Osteocyte (in vitro differentiated cells): ENCODE measurements around the gene TMC6. TPM values are rescaled to one million over a fixed set of nuclear protein-coding genes. Genes with fewer than 3 reads are reported as not detected.

Experiments
- DNase-seq: peaks from one replicate; pipeline ENCODE4 v3.0.0; 2021; ENCODE audit warnings: mixed read lengths; ENCODE audit not compliant: unreplicated experiment; ENCODE audit errors: extremely low spot score
- H3K27ac Mint-ChIP-seq: one replicate; pipeline ENCODE4 v1.8.0; 2021; ENCODE audit warnings: mild to moderate bottlenecking, mixed read lengths; ENCODE audit not compliant: unreplicated experiment
- H3K27me3 Mint-ChIP-seq: one replicate; pipeline ENCODE4 v1.8.0; 2021; ENCODE audit warnings: mixed read lengths; ENCODE audit not compliant: unreplicated experiment
- H3K36me3 Mint-ChIP-seq: one replicate; pipeline ENCODE4 v1.8.0; 2021; ENCODE audit warnings: mixed read lengths; ENCODE audit not compliant: unreplicated experiment
- H3K4me1 Mint-ChIP-seq: one replicate; pipeline ENCODE4 v1.8.0; 2021; ENCODE audit warnings: mixed read lengths; ENCODE audit not compliant: unreplicated experiment
- H3K4me3 Mint-ChIP-seq: one replicate; pipeline ENCODE4 v1.8.0; 2021; ENCODE audit warnings: mild to moderate bottlenecking, moderate library complexity, mixed read lengths; ENCODE audit not compliant: unreplicated experiment
- H3K9me3 Mint-ChIP-seq: one replicate; pipeline ENCODE4 v1.8.0; 2021; ENCODE audit warnings: mixed read lengths; ENCODE audit not compliant: unreplicated experiment
- CTCF ChIP-seq: fragments of 200-600 bp; sonication (generic); IDR thresholded peaks from 2 replicates; pipeline ENCODE4 v1.5.0; 2021; ENCODE audit warnings: antibody characterized with exemption, mild to moderate bottlenecking, moderate library complexity
- total RNA-seq: library from RNA; stranded (reverse); gene quantifications from 2 replicates; pipeline ENCODE4 v1.2.1, GENCODE V29; 2021

The TMC6 gene
- total RNA-seq, 1 donor from 2014 or later: 32.6 TPM

DNA sequence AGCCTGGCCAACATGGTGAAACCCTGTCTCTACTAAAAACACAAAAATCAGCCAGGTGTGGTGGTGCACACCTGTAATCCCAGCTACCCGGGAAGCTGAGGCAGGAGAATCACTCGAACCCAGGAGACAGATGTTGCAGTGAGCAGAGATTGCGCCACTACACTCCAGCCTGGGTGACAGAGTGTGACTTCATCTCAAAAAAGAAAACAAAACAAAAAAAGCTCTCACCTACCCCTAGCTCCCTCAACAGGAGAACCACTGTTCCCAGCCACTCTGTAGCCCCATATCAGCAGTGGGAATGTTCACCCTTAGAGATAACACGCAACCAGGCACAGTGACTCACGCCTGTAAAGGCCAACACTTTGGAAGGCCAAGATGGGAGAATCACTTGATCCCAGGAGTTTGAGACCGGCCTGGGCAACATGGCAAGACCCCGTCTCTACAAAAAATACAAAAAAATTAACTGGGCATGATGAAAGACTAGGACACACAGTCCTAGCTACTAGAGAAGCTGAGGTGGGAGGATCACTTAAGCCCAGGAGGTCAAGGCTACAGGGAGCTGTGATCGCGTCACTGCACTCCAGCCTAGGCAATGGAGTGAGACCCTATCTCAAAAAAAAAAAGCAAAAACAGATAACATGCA, 7.4 kb upstream of the TMC6 start:
- Mint-ChIP-seq H3K4me3 (no peak overlapping the region), H3K27me3 (no peaks in the 10 kb centered on the region), H3K27ac (no peak overlapping the region), H3K4me1 (no peaks in the 10 kb centered on the region), H3K36me3 (no peaks in the 10 kb centered on the region), H3K9me3 (no peaks in the 10 kb centered on the region)
- TF ChIP-seq CTCF: no peak
- no peak for DNase-seq

- peaks cover 9% of the 10 kb centered on the region for H3K4me1 Mint-ChIP-seq
- no peak for DNase-seq
These were observed 6.4 kb upstream of the TMC6 start for GRCh38 chr17:78134899-78135385.

GRCh38 chr17:78133971-78134898, 5.7 kb upstream of the TMC6 start:
- DNase-seq: no peak
- Mint-ChIP-seq H3K4me1 (peaks cover 14% of the 10 kb centered on the region), H3K9me3 (no peaks in the 10 kb centered on the region), H3K27me3 (no peaks in the 10 kb centered on the region), H3K27ac (no peak overlapping the region), H3K4me3 (no peak overlapping the region), H3K36me3 (no peaks in the 10 kb centered on the region)
- TF ChIP-seq CTCF: peak; percentile 50

More at GRCh38 chr17:78134899-78135385, 6.4 kb upstream of the TMC6 start:
- no peak overlapping the region for H3K4me3 Mint-ChIP-seq
- no peak for TF ChIP-seq CTCF
- no peak overlapping the region for H3K27ac Mint-ChIP-seq
- no peaks in the 10 kb centered on the region for H3K27me3 Mint-ChIP-seq
- H3K9me3 Mint-ChIP-seq: no peaks in the 10 kb centered on the region
- H3K36me3 Mint-ChIP-seq: no peaks in the 10 kb centered on the region

- H3K36me3 Mint-ChIP-seq: no peaks in the 10 kb centered on the region
- peaks cover 19% of the 10 kb centered on the region for H3K4me1 Mint-ChIP-seq
- H3K27ac Mint-ChIP-seq: no peak overlapping the region
- peak; percentile 83 for DNase-seq
- H3K4me3 Mint-ChIP-seq: no peak overlapping the region
- H3K27me3 Mint-ChIP-seq: no peaks in the 10 kb centered on the region
- H3K9me3 Mint-ChIP-seq: no peaks in the 10 kb centered on the region
- no peak for TF ChIP-seq CTCF
These were observed 4.8 kb upstream of the TMC6 start for GRCh38 chr17:78133179-78133951.
